Pons (tissue), 1 donor: Measurements from ENCODE around the gene FBXO42.
"Not testable (repeated sequence)": the region's sequence is repeated elsewhere in the genome, so short reads cannot be mapped to it uniquely, and the experiment has no call there.

ENCODE experiments used
- DNase-seq: peaks from one replicate; pipeline ENCODE4 v3.0.0-alpha.2; 2016; ENCODE audit warnings: low spot score

Gene FBXO42

DNA sequence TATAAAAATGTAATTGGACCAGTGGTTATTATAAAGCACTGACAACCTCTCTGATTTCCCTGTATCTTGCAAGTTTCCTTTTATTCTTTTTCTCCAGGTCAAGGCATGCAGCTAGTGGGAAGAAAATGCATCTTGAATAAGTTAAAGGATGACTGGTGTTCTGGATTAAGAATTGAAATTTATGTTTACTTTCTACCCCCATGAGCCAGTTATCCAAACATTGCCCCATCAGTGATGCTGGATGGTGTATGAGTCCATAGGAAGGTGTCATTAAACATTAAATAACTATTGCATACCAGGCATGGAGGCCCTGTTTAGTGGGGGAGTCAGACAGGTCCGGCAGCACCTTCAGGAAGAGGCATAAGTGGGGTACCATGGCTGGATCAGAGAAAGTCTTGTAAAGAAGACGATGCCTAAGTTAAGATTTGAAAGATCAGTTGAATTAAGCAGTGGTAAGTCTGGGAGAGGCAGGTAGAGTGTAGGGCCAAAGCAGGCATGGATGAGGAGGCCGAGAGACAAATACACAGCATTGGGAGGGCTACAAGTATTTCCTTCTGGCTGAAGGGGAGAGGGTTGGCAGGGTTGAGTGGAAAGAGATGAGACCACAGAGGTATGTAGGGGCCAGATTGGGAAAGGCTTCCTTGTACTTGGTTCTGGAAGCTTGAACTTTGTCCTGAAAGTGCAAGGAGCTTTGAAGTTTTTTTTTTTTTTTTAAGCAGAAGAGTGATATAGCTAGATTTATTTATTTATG, 20.4 kb upstream of the FBXO42 start:
- no peak for DNase-seq

DNA sequence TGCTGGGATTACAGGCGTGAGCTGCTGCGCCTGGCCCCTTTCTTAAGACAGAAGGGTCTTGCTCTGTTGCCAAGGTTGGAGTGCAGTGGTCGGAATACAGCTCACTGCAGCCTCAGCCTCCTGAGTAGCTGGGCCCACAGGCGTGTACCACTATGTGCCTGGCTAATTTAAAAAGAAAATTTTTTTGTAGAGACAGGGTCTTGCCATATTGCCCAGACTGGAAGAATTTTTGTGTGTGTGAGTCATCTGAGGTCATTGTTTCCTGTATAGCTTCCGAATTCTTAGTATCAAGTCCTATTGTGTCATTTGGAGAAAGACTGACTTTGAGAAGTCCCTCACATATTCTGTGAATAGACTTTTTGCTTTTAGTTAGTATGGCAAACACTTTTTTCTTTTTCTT, 19.4 kb upstream of the FBXO42 start:
- DNase-seq, result no peak

DNA sequence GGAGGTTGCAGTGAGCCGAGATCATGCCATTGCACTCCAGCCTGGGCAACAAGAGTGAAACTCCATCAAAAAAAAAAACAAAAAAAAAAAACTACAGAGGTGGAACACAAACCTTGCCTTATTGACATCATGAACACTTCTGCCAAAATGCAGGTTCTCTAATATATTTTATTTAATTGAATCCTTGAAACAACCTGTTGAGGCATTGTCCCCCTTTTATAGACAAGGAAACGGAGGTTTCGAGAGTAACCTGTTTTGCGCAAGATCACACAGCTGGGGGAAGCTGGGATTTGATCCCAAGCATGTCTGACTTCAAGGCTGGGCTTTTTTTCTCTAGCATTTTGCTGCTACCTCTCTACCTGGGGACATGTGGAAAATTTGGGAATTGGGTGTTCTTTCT, 17.5 kb upstream of the FBXO42 start:
- DNase-seq, result no peak

DNA sequence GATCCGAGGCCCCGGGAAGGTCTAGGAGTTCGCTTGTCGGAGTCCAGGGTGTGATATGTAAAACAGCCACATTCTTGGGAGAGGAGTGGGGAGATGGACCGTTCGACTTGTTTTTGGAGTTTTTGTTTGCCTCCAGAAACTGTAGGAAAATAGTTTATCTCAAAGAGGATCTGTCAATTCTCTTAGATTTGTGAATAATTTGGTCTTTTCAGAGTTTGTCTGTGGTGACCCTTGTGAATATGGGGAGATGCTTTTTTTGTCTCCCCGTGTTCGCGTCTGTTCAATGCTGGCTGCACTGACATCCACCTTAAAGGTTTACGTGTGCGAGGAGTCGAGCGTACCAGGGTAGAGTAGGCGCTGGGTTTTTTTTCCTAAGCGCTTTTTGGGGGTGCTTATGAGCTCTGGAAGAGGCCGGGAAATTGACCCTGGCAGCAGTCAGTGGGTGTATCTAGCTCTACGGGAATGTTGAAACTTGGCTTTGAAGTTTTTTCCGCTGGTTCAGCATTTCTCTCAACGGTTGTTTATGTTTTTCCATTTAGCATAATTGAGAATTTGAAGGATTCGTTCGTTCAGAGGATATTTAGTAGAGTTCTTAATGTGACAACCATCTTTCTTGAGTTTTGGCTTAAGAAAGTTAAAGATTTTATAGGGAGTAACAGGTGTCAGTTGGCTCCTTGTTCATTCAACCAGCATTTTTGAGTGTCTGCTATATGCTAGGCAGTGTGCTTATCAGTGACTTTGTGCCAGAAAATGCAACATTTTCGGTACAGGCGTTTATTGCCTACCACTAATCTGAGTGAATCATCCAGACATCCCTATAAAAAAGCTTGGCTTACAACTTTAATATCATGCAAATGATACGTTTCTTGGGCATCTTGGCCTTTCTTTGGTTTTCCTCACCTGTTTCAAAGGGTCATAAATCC, 15.9 kb upstream of the FBXO42 start:
- DNase-seq, result no peak

DNA sequence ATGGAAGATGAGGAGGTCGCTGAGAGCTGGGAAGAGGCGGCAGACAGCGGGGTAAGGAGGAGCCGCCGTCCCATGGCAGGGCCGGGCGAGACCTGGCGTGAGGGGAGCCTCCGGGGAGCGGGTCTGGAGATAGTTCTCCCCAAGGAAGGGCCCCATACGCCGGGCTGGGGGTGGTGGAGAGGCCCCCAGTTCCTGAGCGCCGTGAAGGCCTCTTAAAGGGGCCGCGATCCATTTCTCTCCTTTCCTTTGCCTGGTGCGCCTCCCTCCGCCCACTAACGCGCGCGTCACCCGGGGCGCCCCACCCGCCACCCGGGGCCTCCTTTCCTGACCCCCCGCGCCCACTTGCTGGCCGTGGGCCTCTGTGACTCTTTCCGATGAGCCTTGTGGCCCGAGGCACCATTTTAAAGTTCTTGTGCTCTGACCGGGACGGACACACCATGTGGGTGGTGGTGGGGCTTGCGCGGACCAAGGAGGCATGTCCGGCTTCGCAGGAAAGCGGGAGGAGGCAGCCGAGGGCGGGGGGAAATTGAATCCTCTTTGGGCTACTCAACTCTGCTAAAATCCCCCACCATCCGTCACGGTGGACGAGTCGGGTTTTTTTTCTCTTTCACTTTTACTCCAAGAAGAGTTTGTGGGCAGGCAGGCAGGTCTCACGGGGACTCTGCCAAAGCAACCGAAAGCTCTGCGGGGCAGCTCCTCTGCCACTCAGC, 15.1 kb upstream of the FBXO42 start:
- peak; percentile 90 for DNase-seq

DNA sequence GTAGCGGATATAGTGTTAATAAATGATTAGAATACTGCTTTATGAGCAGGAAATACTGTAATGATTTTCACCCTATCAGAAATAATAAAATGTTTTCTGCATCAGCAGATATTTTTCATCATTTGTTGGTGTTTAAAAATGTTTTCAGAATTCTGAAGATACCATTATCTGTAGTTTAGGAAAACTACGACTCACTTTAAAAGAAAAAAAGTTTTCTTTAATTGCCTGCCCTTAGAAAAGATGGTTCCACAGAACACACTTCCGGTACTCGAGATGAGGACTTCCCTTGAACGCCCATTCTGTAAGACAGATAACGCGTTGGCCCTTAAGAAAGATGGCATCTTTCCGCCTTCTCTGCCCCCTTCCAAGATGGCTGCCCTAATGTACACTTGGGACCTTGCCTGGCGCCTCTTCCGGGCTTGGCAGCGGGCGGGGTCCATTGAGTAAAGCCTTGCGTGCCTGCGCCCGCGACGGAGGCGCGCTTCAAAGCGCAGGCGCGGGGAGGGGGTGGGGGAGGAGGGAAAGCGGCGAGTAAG, 14.5 kb upstream of the FBXO42 start, which contains the start of gene SZRD1:
TSS of gene SZRD1 (plus strand) at position 521 of the 536 bp plus-strand sequence. CDS start 16 bp downstream, outside the sequence.
- DNase-seq, result peak; percentile 100

DNA sequence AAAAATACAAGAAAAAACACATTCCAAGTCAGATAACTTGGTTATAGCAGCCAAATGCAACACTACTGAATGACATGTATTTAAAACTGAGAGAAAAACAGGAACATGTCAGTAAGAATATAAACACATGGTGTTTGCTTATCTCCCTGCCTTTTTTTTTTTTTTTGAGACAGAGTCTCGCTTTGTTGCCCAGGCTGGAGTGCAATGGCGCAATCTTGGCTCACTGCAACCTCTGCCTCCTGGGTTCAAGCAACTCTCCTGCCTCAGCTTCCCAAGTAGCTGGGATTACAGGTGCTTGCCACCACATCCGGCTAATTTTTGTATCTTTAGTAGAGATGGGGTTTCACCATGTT, 12.8 kb upstream of the FBXO42 start:
- not testable (repeated sequence) for DNase-seq

DNA sequence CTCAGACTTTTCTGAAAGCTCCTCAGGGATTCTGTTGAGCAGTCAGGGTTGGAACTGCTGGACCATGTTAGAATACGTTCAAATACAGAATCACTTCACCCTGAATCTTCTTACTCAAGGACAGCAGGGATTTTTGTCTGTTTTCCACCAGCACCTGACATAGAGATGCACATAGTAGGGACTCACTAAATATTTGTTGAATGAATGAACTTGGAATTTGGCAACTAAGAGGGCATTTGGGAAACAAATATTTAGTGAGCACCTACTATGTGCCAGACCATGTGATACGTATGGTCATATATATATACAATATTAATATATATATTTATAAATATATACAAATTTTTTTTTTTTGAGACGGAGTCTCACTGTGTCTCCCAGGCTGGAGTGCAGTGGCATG, 4.6 kb upstream of the FBXO42 start:
- DNase-seq, result no peak

DNA sequence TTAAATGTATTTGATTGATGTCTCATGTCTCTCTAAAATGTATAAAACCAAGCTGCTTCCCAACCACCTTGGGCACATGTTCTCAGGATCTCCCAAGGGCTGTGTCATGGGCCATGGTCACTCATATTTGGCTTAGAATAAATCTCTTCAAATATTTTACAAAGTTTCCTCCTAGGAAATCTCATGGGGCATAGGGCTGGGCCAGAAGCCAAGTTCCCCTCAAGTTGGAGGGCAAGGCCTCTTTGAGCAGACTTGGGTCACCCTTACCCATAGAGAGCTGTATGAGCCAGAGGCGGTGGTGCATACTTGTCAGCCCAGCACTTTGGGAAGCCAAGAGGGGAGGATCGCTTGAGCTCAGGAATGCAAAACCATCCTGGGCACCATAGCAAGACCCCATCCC, 2.3 kb upstream of the FBXO42 start:
- DNase-seq, result no peak

DNA sequence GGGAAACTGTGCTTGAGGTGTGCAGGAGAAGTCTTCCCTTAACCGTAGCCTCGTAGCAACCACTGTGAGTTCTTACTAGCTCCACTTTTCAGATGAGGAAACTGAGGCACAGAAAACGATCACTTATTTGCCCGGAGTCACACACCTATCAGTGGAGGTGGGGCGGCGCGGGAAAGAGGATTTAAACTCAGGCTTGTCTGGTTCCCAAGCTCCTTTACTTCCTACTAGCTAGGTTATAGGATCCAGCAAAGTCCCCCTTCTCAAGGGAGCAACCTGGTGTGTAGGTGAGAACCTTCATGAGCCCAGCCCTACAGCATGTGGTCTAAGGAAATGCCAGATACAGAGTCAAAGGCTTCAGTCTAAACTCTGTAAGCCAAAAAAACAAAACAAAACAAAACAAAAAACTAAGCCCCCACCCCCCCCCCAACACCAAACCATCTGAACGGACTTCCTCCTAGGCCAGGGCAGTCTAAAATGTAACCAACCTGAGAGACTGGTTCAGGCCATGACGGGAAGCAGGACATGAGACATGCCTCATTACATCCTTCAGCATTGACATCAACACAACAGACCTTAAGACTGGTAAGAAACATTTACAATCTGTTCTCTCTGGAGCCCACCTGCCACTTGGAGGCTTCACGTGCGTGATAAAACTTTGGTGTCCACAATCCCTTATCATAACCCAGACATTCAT, 709 bp upstream of the FBXO42 start:
- no peak for DNase-seq

DNA sequence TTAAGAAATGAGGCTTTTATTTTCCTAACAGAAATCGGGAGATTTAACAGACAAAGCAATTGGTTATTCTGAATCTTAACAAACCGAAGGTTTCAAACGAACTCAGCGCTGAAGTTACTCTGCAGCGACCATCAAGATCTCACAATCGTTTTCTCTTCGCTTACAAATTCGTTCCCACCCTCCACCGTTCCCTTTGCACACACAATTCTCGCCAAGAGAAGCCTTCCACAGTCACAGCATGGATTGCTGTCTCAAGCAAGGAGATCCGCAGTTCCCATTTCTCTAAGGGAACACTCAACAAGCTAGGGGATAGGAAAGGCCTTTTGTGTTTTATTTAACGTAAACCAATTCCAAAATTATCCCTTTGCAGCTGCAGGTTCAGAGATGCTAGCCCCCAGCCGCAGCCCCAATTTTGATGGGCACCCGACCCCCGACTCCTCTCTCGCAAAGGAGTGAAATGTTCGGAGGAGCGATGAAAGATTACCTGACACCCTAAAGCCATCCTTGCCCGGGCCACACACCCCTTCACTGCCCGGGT, 755 bp downstream of the FBXO42 start:
- peak; percentile 46 for DNase-seq

DNA sequence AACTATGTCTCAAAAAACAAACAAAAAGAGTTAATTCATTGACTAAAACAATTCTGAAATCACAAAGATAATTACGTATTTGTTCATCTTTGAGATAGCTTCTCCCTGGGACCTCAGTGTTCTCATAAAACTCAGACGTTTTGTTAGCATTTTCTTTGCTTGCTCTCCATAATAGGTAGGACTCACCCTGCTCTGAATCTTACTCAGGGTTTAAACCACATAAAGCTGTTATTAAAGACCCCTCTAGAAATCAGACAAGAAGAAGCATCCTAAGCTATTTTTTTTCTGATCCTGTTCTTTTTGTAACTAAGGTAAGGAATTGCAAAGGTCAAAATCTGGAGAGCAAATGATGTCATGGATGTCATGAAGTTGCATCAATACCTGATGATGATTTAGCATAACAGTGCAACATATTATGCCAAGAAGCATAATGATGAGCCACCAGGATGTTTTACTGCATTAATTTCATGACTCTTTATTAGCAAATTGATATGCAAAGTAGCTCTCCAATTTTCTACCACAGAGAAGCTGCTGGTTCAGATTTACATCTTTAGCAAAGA, 2.4 kb downstream of the FBXO42 start:
- DNase-seq, result no peak

DNA sequence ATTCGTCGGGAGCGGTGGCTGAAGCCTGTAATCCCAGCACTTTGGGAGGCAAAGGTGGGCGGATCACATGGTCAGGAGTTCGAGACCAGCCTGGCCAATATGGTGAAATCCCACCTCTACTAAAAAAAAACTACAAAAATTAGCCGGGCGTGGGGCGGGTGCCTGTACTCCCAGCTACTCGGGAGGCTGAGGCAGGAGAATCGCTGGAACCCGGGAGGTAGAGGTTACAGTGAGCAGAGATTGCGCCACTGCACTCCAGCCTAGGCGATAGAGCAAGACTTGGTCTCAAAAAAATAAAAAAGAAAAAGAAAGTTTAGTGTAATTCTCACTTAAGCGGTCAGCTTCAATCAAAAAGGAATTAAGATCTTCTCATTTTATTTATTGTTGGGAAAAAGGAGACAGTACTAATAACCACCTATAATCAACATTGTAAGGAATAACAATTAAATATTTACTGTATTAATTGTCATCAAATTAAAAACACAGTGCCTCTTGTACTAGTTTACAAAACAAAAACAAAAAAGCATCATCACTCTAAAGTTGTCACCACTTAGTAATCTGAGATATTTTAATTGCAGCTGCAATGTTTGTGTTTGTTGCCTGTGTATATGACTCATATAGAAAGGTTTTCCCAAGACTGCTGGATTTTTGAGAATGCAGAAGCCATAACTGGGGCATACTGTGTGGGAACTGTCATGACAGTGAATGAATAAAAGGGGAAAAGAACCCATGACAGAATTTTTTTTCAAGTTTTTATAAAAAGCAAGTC, 3.7 kb downstream of the FBXO42 start:
- DNase-seq, result no peak

DNA sequence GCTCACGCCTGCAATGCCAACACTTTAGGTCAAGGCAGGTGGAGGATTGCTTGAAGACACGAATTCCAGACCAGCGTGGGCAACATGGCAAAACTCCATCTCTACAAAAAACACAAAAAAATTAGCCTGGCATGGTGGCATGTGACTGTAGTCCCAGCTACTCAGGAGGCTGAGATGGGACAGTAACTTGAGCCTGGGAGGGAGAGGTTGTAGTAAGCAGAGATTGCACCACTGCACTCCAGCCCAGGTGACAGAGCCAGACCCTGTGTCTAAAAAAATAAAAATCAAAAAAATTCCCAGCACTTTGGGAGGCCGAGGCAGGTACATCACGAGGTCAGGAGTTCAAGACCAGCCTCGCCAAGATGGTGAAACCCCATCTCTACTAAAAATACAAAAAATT, 9.0 kb downstream of the FBXO42 start:
- DNase-seq, result not testable (repeated sequence)

DNA sequence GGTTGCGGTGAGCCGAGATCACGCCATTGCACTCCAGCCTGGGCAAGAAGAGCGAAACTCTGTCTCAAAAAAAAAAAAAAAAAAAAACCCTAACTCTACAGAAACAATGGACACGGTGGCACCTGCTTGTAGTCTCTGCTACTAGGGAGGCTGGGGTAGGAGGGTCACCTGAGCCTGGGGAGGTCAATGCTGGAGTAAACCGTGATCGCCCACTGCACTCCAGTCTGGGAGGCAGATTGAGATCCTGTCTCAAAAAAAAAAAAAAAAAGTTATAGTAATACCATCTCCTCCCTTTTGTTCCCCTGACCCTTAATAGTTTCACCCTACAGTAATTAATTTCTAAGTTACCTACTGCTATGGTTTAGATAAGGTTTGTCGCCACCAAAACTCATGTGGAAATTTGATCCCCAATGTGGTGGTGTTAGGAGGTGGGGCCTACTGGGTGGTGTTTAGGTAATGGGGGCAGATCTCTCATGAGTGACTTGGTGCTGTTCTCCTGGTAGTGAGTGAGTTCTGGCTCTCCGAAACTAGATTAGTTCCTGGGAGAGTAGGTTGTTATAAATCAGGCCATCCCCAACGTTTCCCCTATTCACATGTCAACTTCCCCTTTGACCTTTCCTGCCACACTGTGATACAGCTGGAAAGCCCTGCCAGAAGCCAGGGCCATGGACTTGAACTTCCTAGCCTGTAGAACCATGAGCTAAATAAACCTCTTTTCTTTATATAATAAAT, 9.8 kb downstream of the FBXO42 start:
- no peak for DNase-seq

DNA sequence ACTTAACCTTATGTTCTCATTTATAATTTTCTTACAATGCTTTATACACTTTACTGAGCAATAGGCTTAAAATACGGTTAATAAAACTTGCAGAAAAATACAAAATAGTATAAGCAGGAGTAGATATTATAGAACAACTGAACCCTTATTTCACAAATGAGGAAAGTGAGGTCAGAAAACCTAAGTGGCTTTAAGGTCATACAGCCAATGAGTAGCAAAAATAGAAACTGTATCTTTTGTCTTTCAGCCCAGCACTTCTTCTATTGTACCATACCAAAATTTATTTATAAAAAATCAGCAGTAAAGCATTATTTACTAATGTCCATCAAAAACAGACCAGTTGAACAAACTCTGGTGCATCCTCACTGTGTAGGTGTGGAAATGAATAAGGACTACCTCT, 11.6 kb downstream of the FBXO42 start:
- no peak for DNase-seq

DNA sequence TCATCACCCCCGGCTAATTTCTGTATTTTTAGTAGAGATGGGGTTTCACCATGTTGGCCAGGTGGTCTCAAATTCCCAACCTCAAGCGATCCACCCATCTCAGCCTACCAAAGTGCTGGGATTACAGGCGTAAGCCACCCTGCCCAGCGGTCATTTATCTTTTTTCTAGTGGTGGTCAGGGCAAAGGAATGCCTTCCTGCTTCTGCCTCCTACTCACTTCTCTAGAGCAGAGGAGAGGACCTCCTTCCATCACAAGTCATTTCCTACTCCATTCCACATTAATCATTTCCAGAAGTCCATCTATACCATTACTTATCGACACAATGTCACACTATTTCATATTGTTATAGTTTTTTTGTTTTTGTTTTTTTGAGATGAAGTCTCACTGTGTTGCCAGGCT, 13.3 kb downstream of the FBXO42 start:
- DNase-seq, result no peak

DNA sequence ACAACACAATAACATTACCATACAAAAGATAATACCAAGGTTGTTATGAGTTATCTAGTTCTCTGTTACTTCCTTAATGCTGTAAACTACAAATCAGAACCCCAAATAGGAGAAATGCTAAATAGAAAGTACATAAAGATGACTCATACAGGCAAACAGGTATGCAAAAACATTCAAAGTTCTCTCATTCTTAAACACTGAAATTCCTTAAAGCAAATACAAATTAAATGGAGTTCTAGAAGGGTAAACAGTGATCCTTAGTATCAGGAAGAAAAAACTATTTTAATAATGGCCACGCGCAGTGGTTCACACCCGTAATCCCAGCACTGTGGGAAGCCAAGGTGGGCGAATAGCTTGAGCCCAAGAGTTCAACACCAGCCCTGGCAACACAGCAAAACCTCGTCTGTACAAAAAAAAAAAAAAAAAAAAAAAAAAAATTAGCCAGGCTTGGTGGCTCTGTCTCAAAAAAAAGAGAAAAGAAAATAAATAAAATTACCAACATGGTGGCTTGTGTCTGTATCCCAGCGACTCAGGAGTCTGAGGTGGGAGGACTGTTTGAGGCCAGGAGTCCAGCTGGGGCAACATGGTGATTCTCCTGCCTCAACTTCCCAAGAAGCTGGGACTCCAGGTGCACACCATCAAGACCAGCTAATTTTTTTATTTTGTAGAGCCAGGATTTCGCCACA, 17.5 kb downstream of the FBXO42 start:
- no peak for DNase-seq

DNA sequence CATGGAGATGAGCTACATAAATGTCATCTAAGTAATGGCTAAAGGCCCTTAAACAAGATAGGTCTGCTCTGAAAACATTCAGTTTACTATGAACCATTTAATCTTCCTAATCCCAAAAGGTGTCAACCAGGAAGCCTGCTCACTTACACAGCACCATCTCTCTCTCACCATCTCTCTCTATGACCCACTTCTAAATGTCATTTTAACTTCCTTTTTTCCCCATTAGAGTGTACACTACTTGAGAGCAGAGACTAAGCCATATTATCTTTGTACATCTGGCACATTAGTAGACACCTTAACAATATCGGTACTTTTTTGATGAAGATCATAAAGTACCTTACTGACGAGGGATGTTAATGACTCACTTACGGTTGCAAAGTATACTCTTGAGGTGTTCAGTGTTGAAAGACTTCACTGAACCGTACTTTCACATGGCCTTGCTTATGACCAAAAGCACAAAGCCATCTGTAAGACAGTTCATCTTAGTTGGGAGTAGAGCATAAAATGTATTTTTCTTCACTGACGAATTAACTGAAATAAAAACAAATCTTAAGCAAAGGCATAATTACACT, 25.4 kb downstream of the FBXO42 start:
- DNase-seq, result no peak
